GM12878 (cell line): ENCODE data around the gene TTC39A. TPM values are rescaled to one million over a fixed set of nuclear protein-coding genes. Genes with fewer than 3 reads are reported as not detected.

Experiments used
- ATAC-seq: fragments of 200-7000 bp; cut with Tn5 transposase; 3 replicates; pipeline ENCODE4 v1.9.1; 2020; ENCODE audit warnings: mild to moderate bottlenecking, moderate library complexity
- BruUV-seq: library from RNA; stranded (reverse); fragments of 400-500 nt; replicated peaks from 2 replicates; lab custom pipeline; 2021; lab: Mats Ljungman, UMichigan
- CTCF ChIA-PET: fragments of 300-600 bp; sonication (Branson Sonifier 250); formaldehyde crosslinking; extraction: SDS; loops from one replicate; lab custom pipeline; 2021; ENCODE audit warnings: inconsistent platforms; lab: Yijun Ruan, JAX
- POLR2A ChIA-PET: fragments of 350-600 bp; formaldehyde crosslinking; extraction: SDS; loops from one replicate; lab custom pipeline; 2021; ENCODE audit warnings: inconsistent platforms; lab: Charles Lee
- RAD21 ChIA-PET: fragments of 300-600 bp; sonication (Branson Sonifier 250); formaldehyde crosslinking; loops from one replicate; lab custom pipeline; 2023; ENCODE audit warnings: antibody characterized with exemption; ENCODE audit not compliant: unreplicated experiment; lab: Charles Lee
- SMC1A ChIA-PET: fragments of 300-600 bp; sonication (Branson Sonifier 250); formaldehyde crosslinking; loops from one replicate; lab custom pipeline; 2023; ENCODE audit not compliant: unreplicated experiment, uncharacterized antibody; lab: Charles Lee
- DNase-seq: peaks from one replicate; pipeline ENCODE4 v3.0.0-alpha.2; 2011; ENCODE audit warnings: low read depth, low spot score
- FAIRE-seq: peaks from 3 replicates; lab custom pipeline; 2011; peaks lifted over from hg19 to GRCh38; lab: Jason Lieb, UNC
- H2AFZ ChIP-seq: 2 replicates; pipeline ENCODE4 v1.6.0; 2011; ENCODE audit warnings: low read depth, low read length, control low read depth; ENCODE audit not compliant: control insufficient read depth
- H3K27ac ChIP-seq: 2 replicates; pipeline ENCODE4 v1.5.1; 2011; ENCODE audit warnings: control low read depth; ENCODE audit not compliant: control insufficient read depth, insufficient read depth
- H3K27me3 ChIP-seq, 2 experiments: replicated peaks in 1 of 2; 2 replicates each; pipeline versions ENCODE4 v1.6.0 to v1.6.1; 2011; ENCODE audit warnings: low read length in 1 of 2; ENCODE audit not compliant: control insufficient read depth in 2 of 2, insufficient read depth in 2 of 2
- H3K36me3 ChIP-seq, 2 experiments: 2 replicates each; pipeline ENCODE4 v1.5.1; 2011; ENCODE audit warnings: low read length in 1 of 2; ENCODE audit not compliant: control insufficient read depth in 2 of 2, insufficient read depth in 2 of 2
- H3K4me1 ChIP-seq: 2 replicates; pipeline ENCODE4 v1.6.1; 2011; ENCODE audit warnings: mild to moderate bottlenecking, low read length, moderate library complexity, mixed read lengths; ENCODE audit not compliant: control insufficient read depth, insufficient read depth
- H3K4me2 ChIP-seq: 2 replicates; pipeline ENCODE4 v1.6.0; 2011; ENCODE audit warnings: control low read depth; ENCODE audit not compliant: control insufficient read depth, insufficient read depth
- H3K4me3 ChIP-seq: fragments of 200-600 bp; sonication (generic); 2 replicates; pipeline ENCODE4 v1.5.1; 2016
- H3K79me2 ChIP-seq: 2 replicates; pipeline ENCODE4 v1.6.0; 2011; ENCODE audit warnings: low read length; ENCODE audit not compliant: control insufficient read depth, insufficient read depth
- H3K9ac ChIP-seq: 2 replicates; pipeline ENCODE4 v1.8.0; 2011; ENCODE audit warnings: low read length, control low read depth, mixed read lengths; ENCODE audit not compliant: control insufficient read depth, insufficient read depth
- H3K9me3 ChIP-seq: replicated peaks from 3 replicates; pipeline ENCODE4 v1.5.1; 2011; ENCODE audit warnings: mild to moderate bottlenecking, low read length; ENCODE audit not compliant: control insufficient read depth, insufficient read depth
- H4K20me1 ChIP-seq: 2 replicates; pipeline ENCODE4 v1.6.0; 2011; ENCODE audit not compliant: control insufficient read depth, insufficient read depth
- BACH1 ChIP-seq: fragments of 450-650 bp; IDR thresholded peaks from 2 replicates; pipeline ENCODE4 v1.6.1; 2017; ENCODE audit warnings: mild to moderate bottlenecking, borderline replicate concordance
- BMI1 ChIP-seq: fragments of 450-650 bp; IDR thresholded peaks from 2 replicates; pipeline ENCODE4 v1.6.1; 2016; ENCODE audit warnings: mild to moderate bottlenecking, moderate library complexity, borderline replicate concordance
- ELK1 ChIP-seq: IDR thresholded peaks from 2 replicates; pipeline ENCODE4 v1.6.1; 2012; ENCODE audit warnings: low read depth, low read length, improper control_type of control experiment
- FOS ChIP-seq: IDR thresholded peaks from 3 replicates; pipeline ENCODE4 v1.6.1; 2011; ENCODE audit warnings: borderline replicate concordance; ENCODE audit not compliant: insufficient read length; ENCODE audit errors: extremely low read depth
- GATAD2B ChIP-seq: fragments of 450-650 bp; conservative IDR thresholded peaks from 2 replicates; pipeline ENCODE4 v1.6.1; 2017; ENCODE audit warnings: low read depth, mild to moderate bottlenecking, moderate library complexity
- KLF5 ChIP-seq: fragments of 450-650 bp; IDR thresholded peaks from 2 replicates; pipeline ENCODE4 v1.6.1; 2014; ENCODE audit warnings: mild to moderate bottlenecking; ENCODE audit not compliant: partially characterized antibody
- MEF2A ChIP-seq: IDR thresholded peaks from 2 replicates; pipeline ENCODE4 v1.6.1; 2011; ENCODE audit warnings: low read depth, mild to moderate bottlenecking, low read length, moderate library complexity; ENCODE audit not compliant: insufficient read depth
- MTA2 ChIP-seq: fragments of 450-650 bp; IDR thresholded peaks from 2 replicates; pipeline ENCODE4 v1.6.1; 2016; ENCODE audit warnings: low read depth, mild to moderate bottlenecking, moderate library complexity
- NBN ChIP-seq: fragments of 450-650 bp; IDR thresholded peaks from 2 replicates; pipeline ENCODE4 v1.6.1; 2016
- NFXL1 ChIP-seq: fragments of 450-650 bp; IDR thresholded peaks from 2 replicates; pipeline ENCODE4 v1.6.1; 2017; ENCODE audit warnings: antibody characterized with exemption, mild to moderate bottlenecking, borderline replicate concordance
- SMARCA5 ChIP-seq: fragments of 450-650 bp; IDR thresholded peaks from 2 replicates; pipeline ENCODE4 v1.6.1; 2017; ENCODE audit warnings: mild to moderate bottlenecking
- TAF1 ChIP-seq: IDR thresholded peaks from 2 replicates; pipeline ENCODE4 v1.6.1; 2011; ENCODE audit warnings: mild to moderate bottlenecking, low read depth, low read length, borderline replicate concordance
- TCF12 ChIP-seq: IDR thresholded peaks from 2 replicates; pipeline ENCODE4 v1.6.1; 2011; ENCODE audit warnings: low read depth, mild to moderate bottlenecking, low read length
- TCF3 ChIP-seq: IDR thresholded peaks from 2 replicates; pipeline ENCODE4 v1.6.1; 2012; ENCODE audit warnings: low read depth, mild to moderate bottlenecking, low read length, borderline replicate concordance; ENCODE audit not compliant: insufficient read depth
- ZBTB4 ChIP-seq: fragments of 450-650 bp; formaldehyde crosslinking; IDR thresholded peaks from 2 replicates; pipeline ENCODE4 v1.4.0; 2022; ENCODE audit warnings: mild to moderate bottlenecking, moderate library complexity
- WGBS: methylation state at CpG from one replicate; pipeline ENCODE4 v1.1.6; 2016; ENCODE audit warnings: low lambda C conversion rate; ENCODE audit not compliant: insufficient replicate concordance, insufficient coverage; ENCODE audit errors: missing lambda C conversion rate; 5-methylcytosine and 5-hydroxymethylcytosine counted together
- in situ Hi-C: fragments of 300-500 bp; cut with MboI; formaldehyde crosslinking; loops from 9 replicates; pipeline ENCODE4 v1.14.3; 2018; ENCODE audit warnings: mixed read lengths
- intact Hi-C: fragments of 100-400 bp; cut with micrococcal nuclease; formaldehyde crosslinking; loops from one replicate; pipeline ENCODE4 v1.14.2; 2022; ENCODE audit not compliant: unreplicated experiment
- polyA plus RNA-seq, 11 experiments: library from polyadenylated mRNA; depleted of rRNA in 4 of 11; unstranded in 6 of 11; stranded (reverse) in 5 of 11; fragments of >200 nt; fragmentation: Nextera tagmentation in 4 of 11; fragmentation: Illumina TruSeq in 1 of 11; extraction: Ambion mirVana in 4 of 11; extraction: Trizol in 1 of 11; gene quantifications; 1 replicate in 1 of 11; 2 replicates in 10 of 11; pipeline versions ENCODE4 v1.2.1 to v1.2.3, GENCODE V29; 2011 to 2016; ENCODE audit warnings: inconsistent platforms in 2 of 11, missing spikeins in 2 of 11, low read depth in 1 of 11
- total RNA-seq, 4 experiments: library from RNA; depleted of rRNA in 3 of 4; stranded (reverse); fragments of >200 nt in 3 of 4; fragmentation: Illumina TruSeq in 1 of 4; extraction: Trizol in 1 of 4; gene quantifications; 2 replicates each; pipeline versions ENCODE4 v1.2.1 to v1.2.3, GENCODE V29; 2013 to 2021
- TF ChIP-seq, protein P1 (sequence below): fragments of 450-650 bp; IDR thresholded peaks from 2 replicates; pipeline ENCODE4 v1.6.1; 2017; ENCODE audit warnings: antibody characterized with exemption, mild to moderate bottlenecking, moderate library complexity

Gene TTC39A
- total and polyA plus RNA-seq, 10 of the 15 experiments (the other 5 are each of a cell fraction or from before 2014, with no cell fraction given), result 0.18 to 3.0 (median 1.2) TPM

- RAD21 ChIA-PET, result no interaction called here
- no peak for ATAC-seq
- CTCF ChIA-PET, result interaction anchor here (2.6 kb wide), 1 partner anchor 98 kb away, joined by 10 read pairs; no protein-coding TSS in a partner anchor
- SMC1A ChIA-PET, result interaction anchor here (2.0 kb wide), 1 partner anchor 7 kb away, joined by 7 read pairs; no protein-coding TSS in a partner anchor
- FAIRE-seq, result no peak
- no peaks in the 10 kb centered on the region for H3K27me3 ChIP-seq
- H3K79me2 ChIP-seq, result no peaks in the 10 kb centered on the region
- 66% methylated on average over 8 of the region's 8 CpGs for WGBS
- in situ Hi-C loops (no loop called here), intact Hi-C loops (loop anchor here (10.0 kb wide), 1 partner anchor 415 kb away; no protein-coding TSS in a partner anchor)
- H2AFZ ChIP-seq, result no peak overlapping the region
- H3K9ac ChIP-seq, result no peak overlapping the region
- no peaks in the 10 kb centered on the region for H3K36me3 ChIP-seq
- H4K20me1 ChIP-seq, result no peaks in the 10 kb centered on the region
- peaks cover 9% of the 10 kb centered on the region for H3K4me1 ChIP-seq
- H3K4me3 ChIP-seq, result no peak overlapping the region
- H3K4me2 ChIP-seq, result no peak overlapping the region
- H3K27ac ChIP-seq, result no peak overlapping the region
- H3K9me3 ChIP-seq, result no peaks in the 10 kb centered on the region
- no peak for DNase-seq
- POLR2A ChIA-PET, result no interaction called here
- BruUV-seq, result no TSS peak
- TF ChIP-seq ELK1, result no peak
- no peak for TF ChIP-seq MEF2A
- no peak for TF ChIP-seq TCF12
- no peak for TF ChIP-seq TCF3
- TF ChIP-seq GATAD2B, result no peak
- no peak for TF ChIP-seq NFXL1
- TF ChIP-seq TAF1, result no peak
- no peak for TF ChIP-seq ZBTB4 (CRISPR knock-in tag)
- no peak for TF ChIP-seq FOS
- TF ChIP-seq KLF5, result no peak
- no peak for TF ChIP-seq SMARCA5
- TF ChIP-seq, protein P1, sequence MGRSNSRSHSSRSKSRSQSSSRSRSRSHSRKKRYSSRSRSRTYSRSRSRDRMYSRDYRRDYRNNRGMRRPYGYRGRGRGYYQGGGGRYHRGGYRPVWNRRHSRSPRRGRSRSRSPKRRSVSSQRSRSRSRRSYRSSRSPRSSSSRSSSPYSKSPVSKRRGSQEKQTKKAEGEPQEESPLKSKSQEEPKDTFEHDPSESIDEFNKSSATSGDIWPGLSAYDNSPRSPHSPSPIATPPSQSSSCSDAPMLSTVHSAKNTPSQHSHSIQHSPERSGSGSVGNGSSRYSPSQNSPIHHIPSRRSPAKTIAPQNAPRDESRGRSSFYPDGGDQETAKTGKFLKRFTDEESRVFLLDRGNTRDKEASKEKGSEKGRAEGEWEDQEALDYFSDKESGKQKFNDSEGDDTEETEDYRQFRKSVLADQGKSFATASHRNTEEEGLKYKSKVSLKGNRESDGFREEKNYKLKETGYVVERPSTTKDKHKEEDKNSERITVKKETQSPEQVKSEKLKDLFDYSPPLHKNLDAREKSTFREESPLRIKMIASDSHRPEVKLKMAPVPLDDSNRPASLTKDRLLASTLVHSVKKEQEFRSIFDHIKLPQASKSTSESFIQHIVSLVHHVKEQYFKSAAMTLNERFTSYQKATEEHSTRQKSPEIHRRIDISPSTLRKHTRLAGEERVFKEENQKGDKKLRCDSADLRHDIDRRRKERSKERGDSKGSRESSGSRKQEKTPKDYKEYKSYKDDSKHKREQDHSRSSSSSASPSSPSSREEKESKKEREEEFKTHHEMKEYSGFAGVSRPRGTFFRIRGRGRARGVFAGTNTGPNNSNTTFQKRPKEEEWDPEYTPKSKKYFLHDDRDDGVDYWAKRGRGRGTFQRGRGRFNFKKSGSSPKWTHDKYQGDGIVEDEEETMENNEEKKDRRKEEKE, result no peak
- TF ChIP-seq BMI1, result no peak
- TF ChIP-seq MTA2, result no peak
- TF ChIP-seq BACH1, result no peak
- TF ChIP-seq NBN, result no peak
These were observed 40.5 kb downstream of the TTC39A start for GRCh38 chr1:51289676-51290488.
